Head of caudate nucleus (tissue), 42 donors: ENCODE data around the gene SPSB4.

Experiments
- DNase-seq, 42 donors: peaks; one replicate each; pipeline versions ENCODE4 v3.0.0 to v3.0.0-alpha.2; 2020 to 2021; ENCODE audit warnings: mixed read lengths in 7 of 42
- intact Hi-C: fragments of 100-400 bp; cut with DNase I; formaldehyde crosslinking; loops from one replicate; pipeline ENCODE4 v1.15.0; 2022

Gene SPSB4

GRCh38 chr3:141087778-141088130 is 36.6 kb downstream of the SPSB4 start:
- DNase-seq: no peak
- intact Hi-C loops: no loop called here

GRCh38 chr3:141089339-141090152 is 38.4 kb downstream of the SPSB4 start:
- intact Hi-C loops: no loop called here

GRCh38 chr3:141091426-141091825 is 40.3 kb downstream of the SPSB4 start:
- DNase-seq: peak in 1 of 42 donors; percentile 26
- intact Hi-C loops: no loop called here

More at GRCh38 chr3:141089339-141090152, 38.4 kb downstream of the SPSB4 start:
- no peak for DNase-seq

GRCh38 chr3:141092663-141093062 is 41.5 kb downstream of the SPSB4 start:
- DNase-seq: no peak
- intact Hi-C loops: no loop called here

- intact Hi-C loops: no loop called here
- DNase-seq: no peak
Measured at GRCh38 chr3:141093397-141093796, 42.2 kb downstream of the SPSB4 start.

- DNase-seq: peak in 16 of 42 donors; percentile 5 to 52 (median 31)
- intact Hi-C loops: no loop called here
Measured at GRCh38 chr3:141093971-141094684, 43.0 kb downstream of the SPSB4 start.

- intact Hi-C loops: no loop called here
- peak in 11 of 42 donors; percentile 7 to 51 (median 25) for DNase-seq
Measured at GRCh38 chr3:141094790-141095545, 43.8 kb downstream of the SPSB4 start.

- peak in 1 of 42 donors; percentile 2 for DNase-seq
- intact Hi-C loops: no loop called here
Measured at GRCh38 chr3:141095546-141095937, 44.4 kb downstream of the SPSB4 start.

- no peak for DNase-seq
Measured at GRCh38 chr3:141096164-141096563, 45.0 kb downstream of the SPSB4 start.

GRCh38 chr3:141096981-141097380 is 45.8 kb downstream of the SPSB4 start:
- DNase-seq: peak in 1 of 42 donors; percentile 4
- intact Hi-C loops: no loop called here

More at GRCh38 chr3:141096164-141096563, 45.0 kb downstream of the SPSB4 start:
- intact Hi-C loops: no loop called here

GRCh38 chr3:141100112-141100511 is 49.0 kb downstream of the SPSB4 start:
- no peak for DNase-seq
- intact Hi-C loops: loop anchor here (10.0 kb wide), 1 partner anchor 85 kb away; no protein-coding TSS in a partner anchor

GRCh38 chr3:141100531-141101320 is 49.6 kb downstream of the SPSB4 start:
- peak in 1 of 42 donors; percentile 7 for DNase-seq
- intact Hi-C loops: loop anchor here (10.0 kb wide), 1 partner anchor 86 kb away; no protein-coding TSS in a partner anchor

- intact Hi-C loops: loop anchor here (10.0 kb wide), 1 partner anchor 88 kb away; no protein-coding TSS in a partner anchor
- DNase-seq: no peak
Measured at GRCh38 chr3:141102372-141102771, 51.2 kb downstream of the SPSB4 start.

- intact Hi-C loops: loop anchor here (10.0 kb wide), 1 partner anchor 88 kb away; no protein-coding TSS in a partner anchor
- DNase-seq: peak in 2 of 42 donors; percentile 9 to 20
Measured at GRCh38 chr3:141103067-141103466, 51.9 kb downstream of the SPSB4 start.

- peak in 1 of 42 donors; percentile 11 for DNase-seq
- intact Hi-C loops: loop anchor here (10.0 kb wide), 1 partner anchor 89 kb away; no protein-coding TSS in a partner anchor
Measured at GRCh38 chr3:141103503-141103902, 52.4 kb downstream of the SPSB4 start.

GRCh38 chr3:141104151-141104821 is 53.1 kb downstream of the SPSB4 start:
- DNase-seq: peak in 1 of 42 donors; percentile 41
- intact Hi-C loops: loop anchor here (10.0 kb wide), 1 partner anchor 89 kb away; no protein-coding TSS in a partner anchor

GRCh38 chr3:141105828-141106628 is 54.9 kb downstream of the SPSB4 start:
- peak in 39 of 42 donors; percentile 21 to 92 (median 77) for DNase-seq
- intact Hi-C loops: loop anchor here (10.0 kb wide), 1 partner anchor 91 kb away; no protein-coding TSS in a partner anchor
